DND-41 (cell line): ENCODE data around the gene TGOLN2.

Experiments
- CTCF ChIP-seq: IDR thresholded peaks from 2 replicates; pipeline ENCODE4 v1.5.1; 2012; ENCODE audit warnings: borderline replicate concordance, low read length, moderate library complexity, mild to moderate bottlenecking; ENCODE audit not compliant: poor library complexity, severe bottlenecking; ENCODE audit errors: extremely low read depth
- EZH2 ChIP-seq: IDR thresholded peaks from 3 replicates; pipeline ENCODE4 v1.6.1; 2012; ENCODE audit warnings: borderline replicate concordance, low read depth, mild to moderate bottlenecking, moderate library complexity, low read length, inconsistent platforms; ENCODE audit not compliant: severe bottlenecking

GRCh38 chr2:85308896-85309555 is 18.8 kb downstream of the TGOLN2 start:
- TF ChIP-seq CTCF (no peak), EZH2 (no peak)
